CD4-positive, alpha-beta T cell treated with Interleukin-15 for 1 hour (primary cell): ENCODE data around the gene NCOA1.
"Not testable (repeated sequence)": the region's sequence is repeated elsewhere in the genome, so short reads cannot be mapped to it uniquely, and the experiment has no call there.

Experiments used
- DNase-seq: peaks from one replicate; pipeline ENCODE4 v3.0.0-alpha.2; 2020

NCOA1 gene

GRCh38 chr2:24541621-24542020, 50.6 kb downstream of the NCOA1 start:
- DNase-seq = no peak

- DNase-seq = no peak
Measured at GRCh38 chr2:24542269-24542872, 51.3 kb downstream of the NCOA1 start.

DNA sequence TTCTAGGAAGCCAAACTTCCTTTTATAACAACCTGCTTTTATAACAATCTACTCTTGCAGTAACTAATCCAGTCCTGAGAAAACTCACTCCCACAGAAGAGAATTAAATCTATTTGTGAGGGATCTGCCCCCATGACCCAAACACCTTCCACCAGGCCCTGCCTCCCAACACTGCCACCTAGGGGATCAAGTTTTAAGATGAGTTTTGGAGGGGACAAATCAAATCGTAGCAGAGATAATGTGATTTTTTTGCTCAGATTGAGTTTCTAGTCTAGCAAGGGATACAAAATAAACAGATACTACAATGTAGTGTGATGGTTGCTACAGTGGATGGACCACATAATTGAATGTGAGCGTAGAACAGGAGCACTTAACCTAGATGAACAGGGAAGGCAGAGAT, 52.2 kb downstream of the NCOA1 start:
- no peak for DNase-seq

DNA sequence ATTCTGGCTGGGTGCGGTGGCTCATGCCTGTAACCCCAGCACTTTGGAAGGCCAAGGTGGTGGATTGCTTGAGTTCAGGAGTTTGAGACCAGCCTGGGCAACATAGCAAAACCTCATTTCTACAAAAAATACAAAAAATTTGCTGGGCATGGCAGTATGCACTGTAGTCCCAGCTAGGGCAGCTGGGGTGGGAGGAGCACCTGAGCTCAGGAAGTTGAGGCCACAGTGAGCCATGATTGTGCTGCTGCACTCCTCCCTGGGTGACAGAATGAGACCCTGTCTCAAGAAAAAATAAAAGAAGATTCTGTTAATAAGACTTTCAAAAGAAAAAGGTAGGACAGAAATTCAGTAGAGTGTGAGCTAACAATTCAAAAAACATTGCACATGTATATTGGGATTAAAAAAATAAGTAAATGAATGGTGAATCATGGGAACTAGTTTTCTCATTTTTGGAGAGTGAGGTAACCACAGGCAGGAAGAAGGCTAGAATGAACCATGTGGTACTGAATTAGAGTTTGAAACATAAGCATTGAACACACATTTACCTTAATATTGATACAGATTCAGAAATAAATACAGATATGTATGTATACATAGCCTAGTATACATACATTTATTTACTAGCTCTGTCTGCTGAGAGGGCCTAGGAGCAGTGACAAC, 53.5 kb downstream of the NCOA1 start:
- no peak for DNase-seq

GRCh38 chr2:24546669-24547068, 55.6 kb downstream of the NCOA1 start:
- no peak for DNase-seq

- no peak for DNase-seq
Measured at GRCh38 chr2:24548058-24548457, 57.0 kb downstream of the NCOA1 start.

- not testable (repeated sequence) for DNase-seq
Measured at GRCh38 chr2:24550301-24550700, 59.2 kb downstream of the NCOA1 start.

GRCh38 chr2:24551016-24551415, 60.0 kb downstream of the NCOA1 start:
- no peak for DNase-seq

- DNase-seq = no peak
Measured at GRCh38 chr2:24552836-24553235, 61.8 kb downstream of the NCOA1 start.

- DNase-seq = no peak
Measured at GRCh38 chr2:24558781-24559472, 67.9 kb downstream of the NCOA1 start.

GRCh38 chr2:24559473-24560113, 68.5 kb downstream of the NCOA1 start:
- no peak for DNase-seq

DNA sequence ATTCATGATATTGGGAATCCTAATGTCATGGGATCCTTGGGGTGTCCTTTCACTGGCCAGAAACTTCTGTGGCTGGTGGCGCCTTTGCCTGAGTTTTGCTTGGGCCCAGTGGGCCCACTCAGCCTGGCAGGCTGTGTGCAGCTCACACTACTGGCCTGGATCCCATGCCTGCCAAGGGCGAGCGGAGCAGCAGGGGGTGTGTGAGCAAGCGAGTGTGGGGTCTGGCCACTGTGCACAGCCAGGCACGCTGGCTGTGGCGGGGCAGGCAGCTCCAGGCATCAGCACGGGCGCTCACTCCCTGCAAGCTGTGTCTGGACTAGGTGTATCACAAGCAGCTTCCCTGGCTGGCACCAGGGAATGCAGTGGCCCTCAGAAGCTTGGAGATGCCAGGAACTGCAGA, 74.5 kb downstream of the NCOA1 start:
- no peak for DNase-seq

DNA sequence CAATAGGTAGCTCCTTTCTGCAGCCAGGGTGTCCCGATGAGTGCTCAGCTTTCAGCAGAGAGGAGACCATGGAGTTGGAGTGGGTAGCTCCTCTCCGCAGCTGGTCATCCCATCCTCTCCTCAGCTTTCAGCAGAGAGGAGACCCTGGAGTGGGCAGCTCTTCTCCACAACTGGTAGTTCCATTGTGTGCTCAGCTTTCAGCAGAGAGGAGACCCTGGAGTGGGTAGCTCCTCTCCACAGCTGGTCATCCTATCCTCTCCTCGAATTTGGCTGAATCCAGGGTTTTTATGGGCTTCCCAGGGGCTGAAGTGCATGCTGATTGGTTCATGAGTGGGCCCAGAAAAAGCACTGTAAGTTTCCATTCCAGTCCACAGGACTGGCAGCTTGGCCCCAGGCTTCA, 75.2 kb downstream of the NCOA1 start:
- DNase-seq = no peak

DNA sequence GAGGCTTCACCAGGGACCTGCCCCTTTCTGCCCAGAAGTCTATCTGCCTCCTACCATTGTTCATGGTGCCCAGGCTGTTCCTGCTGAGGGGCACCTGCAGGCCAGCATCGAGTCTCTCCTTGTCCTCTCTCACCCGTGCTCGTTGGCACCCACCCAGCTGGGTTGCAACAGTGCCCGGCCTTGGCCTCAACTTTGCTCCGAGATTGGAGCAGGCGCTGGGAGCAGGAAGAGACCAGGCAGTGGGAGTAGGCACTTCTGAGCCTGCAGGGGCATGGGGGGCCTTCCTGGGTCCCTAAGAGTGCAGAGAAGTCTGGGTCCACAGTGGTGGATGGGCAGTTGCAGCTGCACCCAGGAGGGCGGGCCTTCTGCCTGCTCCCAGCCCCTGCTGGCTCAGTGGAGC, 75.6 kb downstream of the NCOA1 start:
- DNase-seq = no peak

- no peak for DNase-seq
Measured at GRCh38 chr2:24568551-24568950, 77.5 kb downstream of the NCOA1 start.

DNA sequence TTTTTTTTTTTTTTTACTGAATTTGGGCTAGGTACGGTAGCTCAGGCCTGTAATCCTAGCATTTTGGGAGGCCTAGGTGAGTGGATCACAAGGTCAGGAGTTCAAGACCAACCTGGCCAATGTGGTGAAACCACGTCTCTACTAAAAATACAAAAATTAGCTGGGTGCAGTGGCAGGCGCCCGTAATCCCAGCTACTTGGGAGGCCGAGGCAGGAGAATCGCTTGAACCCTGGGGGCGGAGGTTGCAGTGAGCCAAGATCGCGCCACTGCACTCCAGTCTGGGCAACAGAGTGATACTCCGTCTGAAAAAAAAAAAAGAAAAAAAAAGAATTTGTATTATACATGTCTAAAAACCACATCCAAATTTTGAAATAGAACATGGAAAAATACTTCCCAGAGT, 78.5 kb downstream of the NCOA1 start:
- not testable (repeated sequence) for DNase-seq

DNA sequence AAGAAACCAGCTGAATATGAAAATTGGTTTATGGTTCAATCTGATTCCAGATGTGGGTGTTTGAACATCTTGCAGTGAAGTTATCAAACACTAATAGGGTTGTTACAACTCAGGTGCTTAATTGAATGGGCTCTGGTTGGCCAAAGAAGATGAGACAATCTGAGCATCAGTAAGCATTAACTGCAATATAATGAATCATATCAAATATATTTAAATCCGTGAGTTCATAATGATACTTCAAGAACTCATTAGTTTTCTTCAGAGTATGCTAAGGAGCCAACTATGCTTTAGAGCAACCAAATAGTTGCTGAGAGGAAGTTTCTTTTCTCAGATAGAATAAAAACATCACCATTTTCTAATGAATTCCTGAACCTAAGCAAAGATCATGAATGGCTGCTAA, 79.2 kb downstream of the NCOA1 start:
- DNase-seq = no peak

- no peak for DNase-seq
Measured at GRCh38 chr2:24571828-24572442, 80.9 kb downstream of the NCOA1 start.

DNA sequence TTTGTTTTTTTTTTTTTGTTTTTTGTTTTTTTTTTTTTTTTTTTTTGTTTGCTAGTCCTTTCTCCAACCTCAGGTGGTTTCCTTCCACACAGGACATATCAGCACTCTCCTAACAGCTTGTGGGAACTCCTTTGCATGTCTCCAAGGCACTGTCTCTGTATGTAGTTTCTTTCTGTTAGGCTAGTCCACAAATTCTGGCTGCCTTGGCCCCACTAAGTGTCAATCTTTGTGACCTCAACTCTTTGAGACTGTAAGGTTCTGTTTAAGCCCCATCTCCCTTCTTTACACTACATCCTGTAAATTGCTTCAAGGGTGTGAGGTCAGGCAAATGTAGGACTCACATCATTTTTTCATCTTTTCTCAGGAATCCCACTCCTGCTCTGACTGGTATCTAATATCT, 85.1 kb downstream of the NCOA1 start:
- no peak for DNase-seq

GRCh38 chr2:24576617-24577016, 85.6 kb downstream of the NCOA1 start:
- no peak for DNase-seq

DNA sequence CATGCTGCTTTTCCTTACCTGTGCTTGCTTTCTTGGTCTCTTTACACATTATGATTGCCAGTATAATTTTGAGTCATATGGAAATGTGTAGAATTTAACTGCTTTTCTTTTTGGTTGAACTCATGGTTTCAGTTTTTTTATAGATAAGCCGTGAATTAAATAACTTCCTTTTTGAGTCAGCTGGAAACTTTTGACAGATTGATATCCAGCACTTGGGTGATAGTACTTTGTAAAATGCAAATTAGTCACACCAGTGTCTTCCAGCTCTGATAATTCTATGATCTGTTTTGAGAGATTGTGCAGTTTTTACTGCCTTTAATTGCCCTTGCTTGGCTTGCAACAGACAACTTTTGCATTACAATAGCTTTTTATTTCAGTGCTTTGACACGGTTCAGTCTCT, 86.4 kb downstream of the NCOA1 start:
- DNase-seq = no peak

DNA sequence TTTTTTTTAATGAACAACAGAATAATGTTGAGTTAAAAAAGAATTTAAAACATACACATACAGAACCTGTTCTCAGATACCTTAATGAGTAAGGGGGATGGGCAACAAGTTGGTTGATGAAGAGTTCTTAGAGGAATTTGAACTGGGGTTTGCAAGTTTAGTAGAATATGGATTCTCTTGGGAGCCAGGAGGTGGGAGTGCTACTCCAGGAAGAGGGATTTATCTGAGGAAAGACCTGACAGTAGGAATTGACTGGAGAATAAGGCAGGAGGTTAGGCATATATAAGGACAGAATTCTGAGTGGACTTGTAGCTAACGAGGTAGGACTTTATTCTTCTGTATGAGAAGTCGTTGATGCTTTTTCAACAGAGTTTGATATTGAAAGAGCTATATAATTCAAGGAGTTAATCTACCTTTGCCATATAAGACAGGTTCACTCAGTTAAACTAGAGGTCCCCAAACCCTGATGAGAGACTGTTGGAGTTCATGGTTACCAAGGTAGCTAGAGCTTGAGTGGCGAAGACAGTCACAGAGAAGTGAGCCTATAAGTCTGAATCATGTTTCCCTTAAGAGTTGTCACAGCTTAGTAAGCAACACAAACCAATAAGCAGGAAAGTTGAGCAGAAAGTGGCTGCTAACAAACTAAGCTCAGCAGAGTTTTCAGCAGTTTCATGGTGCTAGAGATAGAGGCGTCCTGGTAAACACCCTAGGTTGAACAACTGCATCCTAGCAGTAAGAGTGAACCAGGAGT, 88.2 kb downstream of the NCOA1 start:
- DNase-seq = no peak

GRCh38 chr2:24580561-24580960, 89.5 kb downstream of the NCOA1 start:
- no peak for DNase-seq
